DMS 273 (cell line): ENCODE data around the gene MAP3K5.
"Not testable (repeated sequence)": the region's sequence is repeated elsewhere in the genome, so short reads cannot be mapped to it uniquely, and the experiment has no call there.

Experiments used
- DNase-seq: peaks from one replicate; lab custom pipeline; 2025; ENCODE audit not compliant: unreplicated experiment; lab: John Stamatoyannopoulos, UW

Gene MAP3K5

GRCh38 chr6:136728033-136728939, 64.0 kb downstream of the MAP3K5 start:
- no peak for DNase-seq

- DNase-seq, result no peak
These were observed 65.3 kb downstream of the MAP3K5 start for GRCh38 chr6:136726837-136727557.

GRCh38 chr6:136725124-136725523, 67.2 kb downstream of the MAP3K5 start:
- DNase-seq, result no peak

- peak; percentile 27 for DNase-seq
These were observed 68.5 kb downstream of the MAP3K5 start for GRCh38 chr6:136723780-136724179.

- no peak for DNase-seq
These were observed 70.8 kb downstream of the MAP3K5 start for GRCh38 chr6:136721467-136721866.

GRCh38 chr6:136720045-136720770, 72.1 kb downstream of the MAP3K5 start:
- no peak for DNase-seq

- DNase-seq, result no peak
These were observed 72.8 kb downstream of the MAP3K5 start for GRCh38 chr6:136719280-136720044.

GRCh38 chr6:136718476-136718875, 73.8 kb downstream of the MAP3K5 start:
- DNase-seq, result no peak

GRCh38 chr6:136717716-136717990, 74.6 kb downstream of the MAP3K5 start:
- no peak for DNase-seq

- DNase-seq, result no peak
These were observed 75.2 kb downstream of the MAP3K5 start for GRCh38 chr6:136716917-136717715.

GRCh38 chr6:136712642-136713041, 79.6 kb downstream of the MAP3K5 start:
- DNase-seq, result not testable (repeated sequence)

- DNase-seq, result no peak
These were observed 80.6 kb downstream of the MAP3K5 start for GRCh38 chr6:136711644-136712043.

GRCh38 chr6:136710877-136711552, 81.3 kb downstream of the MAP3K5 start:
- no peak for DNase-seq

GRCh38 chr6:136709429-136709828, 82.8 kb downstream of the MAP3K5 start:
- no peak for DNase-seq

- DNase-seq, result peak; percentile 54
These were observed 85.8 kb downstream of the MAP3K5 start for GRCh38 chr6:136706430-136706829.

- no peak for DNase-seq
These were observed 88.9 kb downstream of the MAP3K5 start for GRCh38 chr6:136703331-136703865.

GRCh38 chr6:136701045-136701444, 91.2 kb downstream of the MAP3K5 start:
- DNase-seq, result no peak

- no peak for DNase-seq
These were observed 92.9 kb downstream of the MAP3K5 start for GRCh38 chr6:136699358-136699757.

GRCh38 chr6:136696783-136697364, 95.4 kb downstream of the MAP3K5 start:
- DNase-seq, result no peak
